ENCODE results near the gene SLC10A1.

DNA sequence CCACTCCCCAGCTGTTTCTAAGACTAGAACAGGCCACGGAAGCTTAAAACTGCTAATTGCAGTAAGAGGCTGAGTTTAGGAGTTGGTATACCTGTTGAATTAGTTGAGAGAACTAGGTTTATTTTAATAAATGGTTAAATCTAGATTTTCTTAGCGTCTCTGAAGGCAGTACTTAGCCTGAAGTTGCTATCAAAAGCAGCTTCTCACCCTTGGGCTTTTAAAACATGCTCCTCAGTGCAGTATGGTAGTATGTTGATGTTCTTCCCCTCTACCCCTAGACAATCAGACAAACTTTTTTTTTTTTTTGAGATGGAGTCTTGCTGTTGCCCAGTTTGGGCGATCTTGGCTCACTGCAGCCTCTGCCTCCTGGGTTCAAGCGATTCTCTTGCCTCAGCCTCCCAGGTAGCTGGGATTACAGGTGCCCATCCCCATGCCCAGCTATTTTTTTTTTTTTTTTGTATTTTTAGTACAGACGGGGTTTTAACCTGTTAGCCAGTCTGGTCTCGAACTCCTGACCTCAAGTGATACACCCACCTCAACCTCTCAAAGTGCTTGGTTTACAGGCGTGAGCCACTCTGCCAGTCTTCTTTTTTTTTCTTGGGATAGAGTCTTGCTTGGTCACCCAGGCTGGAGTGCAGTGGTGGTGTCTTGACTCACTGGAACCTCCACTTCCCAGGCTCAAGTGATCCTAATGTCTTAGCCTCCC is 23.3 kb downstream of the SLC10A1 start:
- no peak; the same call in none of the 2 replicates for TF ChIP-seq POLR2A (IDR thresholded peaks at IDR 0.05; ENCODE audit: low read depth, low read length)
- TF ChIP-seq POLR2AphosphoS5 (IDR thresholded peaks at IDR 0.05; ENCODE audit: low read depth, low read length) = peak; percentile 23; the same call in 1 of the 2 replicates
